B cell (primary cell): ENCODE measurements around the gene ZMYM4. TPM values are rescaled to one million over a fixed set of nuclear protein-coding genes. Genes with fewer than 3 reads are reported as not detected.

Experiments
- ATAC-seq: fragments of 200-7000 bp; cut with Tn5 transposase; one replicate; pipeline ENCODE4 v1.10.0; 2021; ENCODE audit warnings: low read depth, mild to moderate bottlenecking, moderate number of reproducible peaks, moderate library complexity
- CTCF ChIA-PET: fragments of 350-600 bp; sonication (Branson Sonifier 250); formaldehyde crosslinking; loops from one replicate; lab custom pipeline; 2021; ENCODE audit warnings: antibody characterized with exemption, inconsistent platforms; lab: Charles Lee
- POLR2A ChIA-PET: fragments of 350-600 bp; sonication (Branson Sonifier 250); formaldehyde crosslinking; loops from one replicate; lab custom pipeline; 2021; ENCODE audit warnings: antibody characterized with exemption; lab: Charles Lee
- DNase-seq: peaks from one replicate; pipeline ENCODE4 v3.0.0; 2013
- H2AFZ ChIP-seq: 2 replicates; pipeline ENCODE4 v1.6.1; 2012; ENCODE audit warnings: mild to moderate bottlenecking, low read depth, low read length; ENCODE audit not compliant: insufficient read depth, poor library complexity, severe bottlenecking
- H3K27ac ChIP-seq, 2 donors: 1 replicate in 1 of 2; 2 replicates in 1 of 2; pipeline ENCODE4 v1.5.1; 2012 to 2013; ENCODE audit warnings: low read length in 2 of 2, mild to moderate bottlenecking in 2 of 2, moderate library complexity in 1 of 2
- H3K27me3 ChIP-seq, 4 experiments: fragments of 200-600 bp in 1 of 4; sonication (generic) in 1 of 4; replicated peaks in 1 of 4; 1 replicate in 2 of 4; 2 replicates in 2 of 4; pipeline versions ENCODE4 v1.6.1 to v1.7.0; 2013 to 2016; ENCODE audit warnings: low read length in 3 of 4, mild to moderate bottlenecking in 2 of 4, mixed read lengths in 1 of 4, moderate library complexity in 1 of 4; ENCODE audit not compliant: insufficient read depth in 4 of 4, control insufficient read depth in 3 of 4; ENCODE audit errors: control extremely low read depth in 1 of 4
- H3K36me3 ChIP-seq, 2 experiments: replicated peaks in 1 of 2; 1 replicate in 1 of 2; 2 replicates in 1 of 2; pipeline versions ENCODE4 v1.6.1 to v1.7.1; 2013; ENCODE audit warnings: low read length in 1 of 2; ENCODE audit not compliant: insufficient read depth in 2 of 2, control insufficient read depth in 1 of 2; ENCODE audit errors: control extremely low read depth in 1 of 2, extremely low read depth in 1 of 2
- H3K4me1 ChIP-seq, 2 donors: fragments of 200-600 bp in 1 of 2; sonication (generic) in 1 of 2; 1 replicate in 1 of 2; 2 replicates in 1 of 2; pipeline versions ENCODE4 v1.5.1 to v1.6.1; 2013 to 2017; ENCODE audit warnings: low read length in 2 of 2; ENCODE audit not compliant: control insufficient read depth in 2 of 2, insufficient read depth in 2 of 2
- H3K4me2 ChIP-seq: replicated peaks from 2 replicates; pipeline ENCODE3; 2012; ENCODE audit warnings: mild to moderate bottlenecking, low read depth, low read length; ENCODE audit not compliant: poor library complexity, severe bottlenecking
- H3K4me3 ChIP-seq, 5 experiments: fragments of 200-600 bp in 1 of 5; sonication (generic) in 1 of 5; 1 replicate in 3 of 5; 2 replicates in 2 of 5; pipeline versions ENCODE4 v1.5.1 to v1.7.0; 2011 to 2016; ENCODE audit warnings: low read length in 4 of 5, mild to moderate bottlenecking in 4 of 5, low read depth in 2 of 5, control low read depth in 1 of 5, moderate library complexity in 1 of 5; ENCODE audit not compliant: insufficient read depth in 1 of 5; ENCODE audit errors: control extremely low read depth in 1 of 5, extremely low read depth in 1 of 5
- H3K79me2 ChIP-seq: fragments of 200-600 bp; sonication (generic); one replicate; pipeline ENCODE4 v1.6.0; 2016; ENCODE audit warnings: low read length; ENCODE audit not compliant: control insufficient read depth, insufficient read depth
- H3K9ac ChIP-seq: fragments of 200-600 bp; sonication (generic); 2 replicates; pipeline ENCODE4 v1.6.1; 2017; ENCODE audit warnings: mild to moderate bottlenecking, low read length, moderate library complexity
- H3K9me3 ChIP-seq, 3 donors: one replicate each; pipeline versions ENCODE4 v1.6.1 to v1.7.1; 2013; ENCODE audit warnings: low read length in 2 of 3; ENCODE audit not compliant: control insufficient read depth in 2 of 3, insufficient read depth in 1 of 3; ENCODE audit errors: control extremely low read depth in 1 of 3
- H4K20me1 ChIP-seq: 2 replicates; pipeline ENCODE4 v1.6.0; 2012; ENCODE audit warnings: mild to moderate bottlenecking, low read length; ENCODE audit not compliant: insufficient read depth, control insufficient read depth, poor library complexity, severe bottlenecking
- H3K27ac Mint-ChIP-seq: one replicate; pipeline ENCODE4 v1.8.0; 2021; ENCODE audit warnings: mixed read lengths
- H3K27me3 Mint-ChIP-seq: one replicate; pipeline ENCODE4 v1.8.0; 2021; ENCODE audit warnings: mixed read lengths
- H3K4me1 Mint-ChIP-seq: one replicate; pipeline ENCODE4 v1.8.0; 2021; ENCODE audit warnings: mixed read lengths
- H3K4me3 Mint-ChIP-seq: one replicate; pipeline ENCODE4 v1.8.0; 2021; ENCODE audit warnings: mixed read lengths
- H3K9me3 Mint-ChIP-seq: one replicate; pipeline ENCODE4 v1.8.0; 2022; ENCODE audit warnings: mixed read lengths; ENCODE audit not compliant: insufficient read depth
- CTCF ChIP-seq: fragments of 200-600 bp; IDR thresholded peaks from one replicate; pipeline ENCODE4 v1.8.0; 2022; ENCODE audit warnings: antibody characterized with exemption, mild to moderate bottlenecking
- EZH2 ChIP-seq: IDR thresholded peaks from 2 replicates; pipeline ENCODE4 v1.6.1; 2012; ENCODE audit warnings: borderline replicate concordance, low read depth, mild to moderate bottlenecking, moderate library complexity, low read length; ENCODE audit not compliant: insufficient read depth, poor library complexity, severe bottlenecking
- WGBS: methylation state at CpG from one replicate; pipeline ENCODE4 v1.1.5; 2013; ENCODE audit warnings: missing lambda C conversion rate; ENCODE audit not compliant: insufficient coverage; 5-methylcytosine and 5-hydroxymethylcytosine counted together
- intact Hi-C: fragments of 100-400 bp; cut with micrococcal nuclease; formaldehyde crosslinking; loops from one replicate; pipeline ENCODE4 v1.10.0; 2022
- polyA plus RNA-seq: library from polyadenylated mRNA; depleted of rRNA; stranded (reverse); fragments of >200 nt; gene quantifications from 2 replicates; pipeline ENCODE4 v1.2.3, GENCODE V29; 2012
- total RNA-seq, 2 donors: library from RNA; stranded (reverse); fragments of 120-200 nt in 1 of 2; gene quantifications; 1 replicate in 1 of 2; 2 replicates in 1 of 2; pipeline versions ENCODE4 v1.2.3 to v1.2.4, GENCODE V29; 2013 to 2022

ZMYM4 gene
- total and polyA plus RNA-seq, 2 donors (not counting 1 experiment from before 2014, with no cell fraction given) = 7.2 to 45.2 TPM

DNA sequence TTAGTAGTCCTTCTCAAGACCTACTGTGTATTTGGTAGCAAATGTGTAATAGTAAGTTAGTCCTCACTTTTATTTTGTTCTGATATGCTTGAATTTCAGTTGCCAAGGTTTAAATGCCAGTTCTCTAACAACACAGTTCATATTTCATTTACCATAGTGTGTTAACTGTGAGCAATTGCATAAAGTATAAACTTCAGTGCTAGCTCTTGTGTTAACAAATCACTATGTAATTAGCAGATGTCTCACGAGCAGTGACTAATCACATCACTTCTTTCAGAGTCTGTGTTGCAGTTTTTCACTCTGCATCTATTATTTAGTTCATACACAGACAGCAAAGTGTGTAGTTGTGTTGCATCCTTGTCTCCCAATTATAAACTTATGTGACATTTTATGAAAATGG is 47.8 kb downstream of the ZMYM4 start:
- Histone ChIP-seq H3K27ac (no peak overlapping the region), H3K9ac (no peak overlapping the region), H3K36me3 (peaks cover 1 to 7% of the 10 kb centered on the region in 2 experiments), H3K79me2 (peaks cover 29% of the 10 kb centered on the region), H3K4me3 (no peak overlapping the region), H3K27me3 (no peaks in the 10 kb centered on the region), H2AFZ (no peak overlapping the region), H3K4me1 (no peaks in the 10 kb centered on the region), H3K4me2 (no peak overlapping the region), H4K20me1 (peaks cover 9% of the 10 kb centered on the region), H3K9me3 (no peaks in the 10 kb centered on the region)
- no peak for TF ChIP-seq EZH2
- TF ChIP-seq CTCF = no peak
- no peak overlapping the region for H3K27ac Mint-ChIP-seq
- H3K27me3 Mint-ChIP-seq = no peaks in the 10 kb centered on the region
- ATAC-seq (no peak), DNase-seq (no peak)
- peaks cover 1% of the 10 kb centered on the region for H3K4me1 Mint-ChIP-seq
- no peak overlapping the region for H3K4me3 Mint-ChIP-seq
- no peaks in the 10 kb centered on the region for H3K9me3 Mint-ChIP-seq
- POLR2A ChIA-PET = interaction anchor here (0.6 kb wide), 1 partner anchor 243 kb away, joined by 4 read pairs; no protein-coding TSS in a partner anchor
- CTCF ChIA-PET = no interaction called here
- intact Hi-C loops = no loop called here
- WGBS = no CpG with 5 or more reads among the region's 1 CpG

- Histone ChIP-seq H3K27me3 (no peaks in the 10 kb centered on the region), H3K9me3 (no peaks in the 10 kb centered on the region), H3K27ac (no peak overlapping the region), H4K20me1 (peaks cover 9% of the 10 kb centered on the region), H2AFZ (no peak overlapping the region), H3K4me3 (no peak overlapping the region), H3K36me3 (peaks cover 0 to 7% of the 10 kb centered on the region in 2 experiments), H3K79me2 (peaks cover 14% of the 10 kb centered on the region), H3K9ac (no peak overlapping the region), H3K4me2 (no peak overlapping the region), H3K4me1 (no peaks in the 10 kb centered on the region)
- no peak for TF ChIP-seq CTCF
- TF ChIP-seq EZH2 = no peak
- Mint-ChIP-seq H3K27me3 (no peaks in the 10 kb centered on the region), H3K9me3 (no peaks in the 10 kb centered on the region), H3K27ac (no peak overlapping the region), H3K4me1 (peaks cover 8% of the 10 kb centered on the region), H3K4me3 (no peak overlapping the region)
- DNase-seq (no peak), ATAC-seq (no peak)
- ChIA-PET CTCF (no interaction called here), POLR2A (no interaction called here)
- WGBS = 96% methylated on average over 4 of the region's 4 CpGs
- intact Hi-C loops = no loop called here
Measured at GRCh38 chr1:35319988-35320713, 51.6 kb downstream of the ZMYM4 start.
